GM21447 (cell line): ENCODE data around the gene ARHGEF7.

Source experiments
- ATAC-seq: cut with Tn5 transposase; IDR thresholded peaks from one replicate; pipeline ENCODE4 v1.9.1; 2021; ENCODE audit not compliant: unreplicated experiment

The ARHGEF7 gene

DNA sequence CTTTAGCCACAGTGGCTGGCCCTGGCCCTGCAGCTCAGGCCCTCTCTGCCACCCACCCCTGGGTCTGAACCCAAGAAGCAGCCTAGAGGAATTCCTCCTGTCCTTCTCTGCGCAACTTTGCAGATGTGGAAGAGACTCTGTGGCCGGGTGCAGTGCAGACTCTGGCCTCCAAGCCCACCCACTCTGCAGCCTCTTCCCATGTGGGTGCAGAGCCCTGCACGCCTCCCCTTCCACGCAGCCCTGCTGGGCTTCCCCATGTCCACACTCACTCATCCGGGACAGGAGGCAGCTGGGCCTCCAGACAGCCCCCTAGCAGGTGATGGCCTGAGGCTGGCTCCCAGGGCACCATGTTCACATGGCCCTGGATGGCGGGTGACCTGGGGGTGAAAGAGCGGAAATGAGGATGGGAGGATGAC, 207.8 kb downstream of the ARHGEF7 start:
- no peak for ATAC-seq

DNA sequence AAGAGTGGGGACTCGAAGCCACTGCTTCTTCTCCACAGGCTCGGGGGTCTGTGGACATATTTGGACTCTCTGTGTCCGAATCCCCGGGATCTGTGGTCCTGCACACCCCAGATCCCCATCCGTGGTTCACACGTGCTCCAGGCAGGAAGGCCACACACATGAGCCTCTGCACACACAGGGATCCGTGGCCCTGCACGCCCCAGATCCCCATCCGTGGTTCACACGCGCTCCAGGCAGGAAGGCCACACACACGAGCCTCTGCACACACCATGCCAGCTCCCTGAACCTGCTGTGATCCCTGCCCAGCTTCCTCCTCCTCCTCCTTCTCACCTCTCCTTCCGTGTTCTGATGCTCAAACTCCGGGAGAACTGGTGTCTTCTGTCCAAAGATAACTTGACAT, 208.4 kb downstream of the ARHGEF7 start:
- no peak for ATAC-seq

DNA sequence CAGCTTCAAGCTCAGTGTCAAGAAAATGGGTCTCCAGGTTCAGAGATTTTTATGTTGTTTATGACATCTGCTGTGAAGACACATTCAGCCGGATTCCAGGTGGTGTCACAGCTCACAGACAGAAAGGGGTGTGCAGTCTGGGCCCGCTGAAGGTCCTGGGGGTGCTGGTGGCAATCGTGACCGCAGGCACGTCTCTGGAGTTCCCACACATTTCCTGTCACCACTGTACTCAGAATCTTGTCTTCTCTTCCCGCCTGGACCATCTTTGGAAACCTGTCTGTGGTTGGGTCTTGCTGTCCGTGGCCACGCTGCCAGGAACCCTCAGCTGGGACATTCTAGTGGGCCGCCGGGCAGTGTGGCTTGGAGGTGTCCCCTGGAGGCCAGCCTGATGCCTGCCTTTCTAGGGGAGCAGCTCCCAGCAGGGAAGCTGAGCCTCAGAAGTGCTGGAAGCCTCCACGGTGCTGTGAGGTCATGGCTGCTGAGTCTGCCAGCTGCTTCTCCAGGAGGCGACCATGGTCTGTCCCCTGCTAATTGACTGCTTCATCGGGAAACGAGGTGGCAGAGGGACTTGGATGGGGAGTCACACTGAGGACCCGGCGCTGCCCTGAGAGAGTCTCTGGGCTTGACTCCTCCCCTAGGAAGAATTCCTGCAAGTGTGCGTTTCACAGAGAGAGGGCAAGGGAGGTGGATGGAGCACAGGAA, 209.0 kb downstream of the ARHGEF7 start:
- no peak for ATAC-seq

DNA sequence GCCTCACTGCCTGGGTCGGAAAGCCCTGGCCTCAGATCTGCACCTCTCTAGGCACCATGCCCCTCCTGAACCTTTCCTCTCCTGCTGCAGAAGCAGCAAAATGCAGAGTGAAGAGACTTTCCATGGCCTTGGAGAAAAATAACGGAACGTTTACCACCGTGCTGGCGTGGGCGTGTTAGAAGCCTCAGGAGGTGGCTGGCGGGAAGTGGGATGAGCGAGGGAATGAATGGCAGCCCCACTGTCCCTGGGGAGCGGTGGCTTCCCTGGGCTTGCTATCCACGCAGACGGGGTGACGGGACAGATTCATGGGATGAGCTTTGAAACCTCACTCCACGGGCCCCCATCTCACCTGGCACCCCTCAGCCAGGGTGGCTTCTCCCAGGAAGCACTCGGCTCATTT, 209.6 kb downstream of the ARHGEF7 start:
- no peak for ATAC-seq

DNA sequence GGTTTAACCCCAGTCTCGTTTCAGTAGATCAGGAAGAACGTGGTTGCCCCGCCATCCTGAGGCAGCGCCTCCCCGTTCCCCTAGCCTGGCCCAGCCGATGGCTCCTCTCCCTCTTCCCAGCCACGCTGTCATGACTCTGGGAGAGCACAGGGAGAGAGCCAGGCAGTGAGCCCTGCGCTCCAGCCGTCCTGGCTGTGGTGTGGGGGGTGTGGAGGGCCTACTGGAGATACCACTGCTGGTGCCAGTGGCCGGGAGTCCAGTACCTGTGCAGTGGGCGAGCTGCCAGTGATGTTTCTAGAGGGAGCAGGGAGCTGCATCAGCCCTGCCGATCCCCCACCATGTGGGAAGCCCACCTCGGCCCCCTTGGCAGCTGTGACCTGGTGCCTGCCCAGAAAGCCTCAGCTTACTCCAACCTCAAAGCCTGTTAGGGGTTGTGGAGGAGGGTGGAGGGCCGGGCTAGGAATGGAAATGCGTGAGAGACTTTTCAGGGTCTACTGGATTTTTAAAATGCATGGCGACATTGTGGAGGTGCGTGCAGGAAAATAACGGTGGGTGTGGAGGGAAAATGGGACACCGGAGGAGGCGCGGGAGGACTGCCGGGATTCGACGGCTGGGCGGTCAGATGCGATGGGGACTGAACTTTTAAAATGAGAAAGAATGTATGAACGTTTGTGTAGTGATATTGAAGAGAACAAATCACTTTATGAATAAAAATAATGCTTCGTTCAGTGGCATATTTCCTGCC, 210.2 kb downstream of the ARHGEF7 start:
- no peak for ATAC-seq

DNA sequence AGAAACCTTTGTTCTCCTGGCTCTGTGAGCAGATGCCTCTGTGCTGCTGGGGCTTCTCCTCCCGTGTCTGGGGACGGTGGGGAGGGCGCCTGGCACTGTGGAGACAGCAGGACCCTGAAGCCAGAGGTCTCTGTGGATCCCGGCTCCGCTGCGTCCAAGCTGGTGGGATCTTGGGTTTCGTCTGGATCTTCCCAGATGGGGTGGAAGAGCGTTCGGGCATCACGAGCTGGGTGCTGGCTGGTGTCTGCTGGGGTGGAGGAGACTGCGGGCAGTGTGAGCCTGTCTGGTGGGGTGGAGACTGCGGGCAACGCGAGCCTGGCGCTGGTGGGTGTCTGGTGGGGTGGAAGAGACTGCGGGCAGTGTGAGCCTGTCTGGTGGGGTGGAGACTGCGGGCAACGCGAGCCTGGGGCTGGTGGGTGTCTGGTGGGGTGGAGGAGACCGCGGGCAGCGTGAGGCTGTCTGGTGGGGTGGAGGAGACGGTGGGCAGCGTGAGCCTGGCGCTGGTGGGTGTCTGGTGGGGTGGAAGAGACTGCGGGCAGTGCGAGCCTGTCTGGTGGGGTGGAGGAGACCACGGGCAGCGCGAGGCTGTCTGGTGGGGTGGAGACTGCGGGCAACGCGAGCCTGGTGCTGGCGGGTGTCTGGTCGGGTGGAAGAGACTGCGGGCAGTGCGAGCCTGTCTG, 211.0 kb downstream of the ARHGEF7 start:
- no peak for ATAC-seq

DNA sequence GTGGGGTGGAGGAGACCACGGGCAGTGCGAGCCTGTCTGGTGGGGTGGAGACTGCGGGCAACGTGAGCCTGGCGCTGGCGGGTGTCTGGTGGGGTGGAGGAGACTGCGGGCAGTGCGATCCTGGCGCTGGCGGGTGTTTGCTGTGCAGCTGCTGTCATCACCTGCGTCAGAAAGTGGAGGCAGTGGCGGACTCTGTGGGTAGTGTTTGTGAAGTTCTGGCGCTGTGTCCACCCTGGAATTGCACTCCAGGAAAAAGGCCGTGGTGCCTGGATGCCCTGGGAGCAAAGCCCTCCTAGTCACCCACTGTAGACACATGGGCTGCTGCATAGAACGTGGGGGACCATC, 211.5 kb downstream of the ARHGEF7 start:
- ATAC-seq, result no peak

DNA sequence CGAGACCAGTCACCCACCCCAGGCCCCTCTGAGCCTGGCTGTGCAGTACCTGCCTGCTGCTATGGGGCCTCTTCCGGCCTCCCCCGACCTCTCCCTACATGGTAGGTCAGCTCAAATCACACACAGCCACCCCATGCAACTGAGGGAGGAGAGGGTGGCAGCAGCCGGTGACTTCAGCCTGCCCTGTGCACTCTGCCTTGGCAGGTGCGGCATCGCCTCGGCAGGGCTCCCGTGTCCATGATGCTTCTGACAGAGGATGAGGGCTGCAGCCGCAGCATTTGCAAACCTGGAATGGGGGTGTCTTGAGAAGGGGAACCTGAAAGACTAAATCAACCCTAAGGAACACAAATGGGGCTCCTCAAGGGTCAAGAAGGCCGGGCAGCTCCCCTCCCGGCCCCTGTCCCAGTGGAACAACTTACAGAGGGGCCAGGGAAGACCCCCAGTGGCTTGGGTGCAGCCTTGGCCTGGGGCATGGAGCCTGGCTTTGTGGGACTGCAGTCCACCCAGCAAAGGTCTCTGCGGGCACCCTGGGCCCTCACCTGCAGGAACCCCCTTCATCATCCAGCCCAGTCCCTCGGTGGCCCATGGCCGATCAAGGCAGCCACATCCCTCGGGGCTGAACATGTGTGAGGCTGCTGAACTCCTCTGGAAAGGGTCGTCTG, 212.0 kb downstream of the ARHGEF7 start:
- ATAC-seq, result no peak

DNA sequence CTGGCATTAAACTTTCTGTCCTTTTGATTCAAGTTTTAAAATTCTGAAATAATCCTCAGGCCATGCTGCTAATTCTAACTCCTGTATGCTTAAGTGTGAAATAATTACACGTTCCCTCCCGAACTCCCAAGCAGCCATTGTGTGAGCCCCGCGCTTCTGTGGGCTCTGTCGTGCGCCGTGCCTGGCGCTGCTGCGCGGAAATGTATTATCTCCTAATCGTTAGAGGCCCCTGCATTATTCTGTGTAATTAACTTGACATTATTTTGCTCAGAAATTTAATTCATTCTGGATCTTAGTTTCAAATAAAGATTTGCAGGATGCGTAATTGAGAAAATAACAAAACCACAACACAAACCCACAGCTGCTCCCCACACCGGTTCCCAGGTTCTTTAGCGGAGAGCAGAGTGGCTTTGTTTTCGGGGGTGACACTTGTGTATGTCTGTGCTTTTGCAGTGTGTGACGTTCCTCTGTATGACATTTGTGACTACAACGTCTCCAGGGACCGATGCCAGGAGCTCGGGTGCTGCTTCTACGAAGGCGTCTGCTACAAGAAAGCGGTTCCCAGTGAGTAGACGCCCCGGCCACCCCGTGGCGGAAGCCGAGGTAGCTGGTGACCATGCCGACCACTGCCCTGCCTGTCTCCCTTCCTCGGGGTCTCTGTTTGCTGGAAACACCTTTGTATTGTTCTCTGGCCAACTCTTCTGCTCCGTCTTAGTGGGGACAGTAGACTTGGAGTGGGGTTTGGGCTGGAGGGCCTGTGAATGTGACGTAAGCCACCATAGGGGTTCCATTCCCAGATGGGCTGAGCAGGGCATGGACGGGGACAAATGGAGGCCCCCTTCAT, 212.8 kb downstream of the ARHGEF7 start:
- no peak for ATAC-seq

DNA sequence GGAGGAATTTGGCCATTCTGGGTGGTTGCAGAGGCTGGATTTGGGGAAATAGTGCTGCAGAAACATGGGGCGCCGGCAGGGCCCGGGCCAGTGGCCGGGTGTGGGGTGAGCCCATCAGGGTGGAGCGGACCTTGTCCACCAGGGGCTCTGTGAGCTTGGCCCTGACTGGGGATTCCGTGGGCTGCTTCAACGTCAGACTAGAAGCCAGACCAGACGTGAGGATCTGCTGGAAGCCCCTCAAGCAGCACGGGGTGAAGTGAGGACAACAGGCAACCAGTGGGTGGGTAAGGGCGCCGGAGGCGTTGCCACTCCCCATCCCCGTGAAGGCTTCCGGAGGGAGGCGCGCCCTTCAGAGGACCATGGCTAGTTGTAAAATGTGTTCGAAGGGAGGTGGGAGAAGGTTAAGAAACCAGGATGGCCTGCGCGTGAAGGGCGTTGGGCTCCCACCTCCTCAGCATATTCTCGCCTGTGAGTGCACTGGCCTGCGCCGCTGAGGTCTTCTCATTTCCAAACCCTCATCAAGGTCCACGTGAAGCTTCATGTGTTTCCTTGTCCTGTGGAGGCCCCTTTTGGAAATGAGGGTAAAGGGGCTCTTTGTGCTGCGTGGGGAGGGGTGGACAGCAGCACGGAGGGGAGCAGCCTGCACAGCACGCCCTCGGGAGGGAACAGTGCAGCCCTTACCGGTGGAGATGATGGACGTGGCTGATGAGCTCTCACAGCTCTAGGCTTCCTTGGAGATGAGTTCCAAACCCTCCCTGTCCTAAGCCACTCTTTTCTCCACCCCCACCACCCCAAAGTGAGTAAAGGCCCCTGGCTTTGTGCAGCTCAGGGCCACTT, 213.7 kb downstream of the ARHGEF7 start:
- no peak for ATAC-seq

DNA sequence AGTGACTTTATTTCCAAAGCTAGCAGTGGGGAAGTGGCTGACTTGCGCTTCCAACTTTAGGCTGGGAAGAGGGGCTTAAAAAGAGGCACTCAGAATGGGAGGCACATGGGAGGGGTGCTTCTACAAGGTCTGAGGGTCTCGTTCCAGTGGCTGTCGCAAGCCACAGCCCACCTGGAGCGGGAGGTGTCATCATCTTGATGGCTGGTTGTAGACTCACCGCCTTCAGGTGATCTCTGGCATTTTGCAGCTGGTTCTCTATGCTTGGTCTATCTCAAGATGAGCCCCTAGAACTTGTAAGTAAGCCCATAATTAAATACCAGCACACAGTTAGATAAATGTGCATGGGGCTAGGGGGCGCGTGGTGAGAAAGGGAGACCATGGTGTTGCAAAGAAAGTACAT, 214.5 kb downstream of the ARHGEF7 start:
- no peak for ATAC-seq

DNA sequence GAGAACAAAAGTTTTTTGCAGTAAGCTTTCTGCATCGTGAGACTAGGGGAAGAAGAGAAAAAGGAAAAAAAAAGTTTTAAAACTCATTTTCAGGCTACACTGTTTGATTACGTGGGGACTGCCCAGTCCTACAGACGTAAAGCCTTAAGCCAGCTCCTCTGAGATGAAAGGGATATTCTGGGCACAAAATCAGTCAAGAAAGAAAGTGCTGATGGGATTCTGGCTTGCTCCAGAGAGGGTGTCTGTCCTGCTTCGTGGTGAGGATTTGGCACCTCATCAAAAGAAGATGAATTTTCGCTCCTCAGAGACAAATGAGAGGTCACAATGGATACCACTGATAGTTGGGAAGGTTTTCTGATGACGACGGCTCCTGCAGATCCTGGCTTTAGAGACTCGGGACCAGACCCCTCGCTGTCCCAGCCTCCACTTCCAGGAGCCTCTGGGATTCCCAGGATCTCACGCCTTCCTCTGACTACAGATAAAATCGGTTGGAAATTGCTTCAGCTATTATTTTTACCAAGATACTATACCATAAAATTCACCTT, 215.0 kb downstream of the ARHGEF7 start:
- ATAC-seq, result no peak

DNA sequence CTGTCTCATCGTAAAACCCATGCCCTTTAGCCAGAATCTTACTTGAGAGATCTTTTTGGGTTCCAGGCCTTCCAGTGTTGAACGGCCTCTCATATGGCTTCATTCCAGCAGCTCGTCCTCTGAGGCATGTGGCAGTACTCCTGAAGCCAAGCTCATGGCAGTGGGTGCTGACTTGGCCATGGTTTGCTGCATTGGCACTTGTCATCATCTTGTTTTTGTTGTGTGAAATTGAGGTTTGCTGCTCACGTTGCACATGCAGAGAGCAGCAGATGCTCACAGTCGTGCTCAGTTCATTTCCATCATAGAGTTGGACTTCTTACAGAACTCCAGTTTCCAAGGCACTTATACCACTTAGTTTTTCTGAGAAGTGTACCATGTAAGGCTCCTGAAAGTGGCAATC, 220.2 kb downstream of the ARHGEF7 start:
- ATAC-seq, result no peak

DNA sequence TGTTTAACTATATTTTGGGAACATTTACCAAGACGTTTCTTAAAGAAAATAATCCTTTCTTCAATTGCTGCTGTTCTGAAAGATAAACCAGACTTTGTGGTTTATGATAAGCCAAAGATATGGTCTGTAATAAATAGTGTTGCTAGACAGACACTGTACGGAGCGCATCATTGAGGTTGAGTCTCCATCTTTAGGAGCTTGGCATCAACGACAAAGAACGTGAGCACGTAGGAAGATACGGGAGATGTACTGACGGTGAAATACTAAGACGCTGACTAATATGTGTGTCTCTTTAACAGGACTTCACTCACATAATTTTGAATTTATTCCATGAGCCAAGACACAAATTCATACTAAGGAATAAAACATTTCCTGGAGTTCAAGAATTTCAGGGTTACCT, 221.6 kb downstream of the ARHGEF7 start:
- ATAC-seq, result no peak

DNA sequence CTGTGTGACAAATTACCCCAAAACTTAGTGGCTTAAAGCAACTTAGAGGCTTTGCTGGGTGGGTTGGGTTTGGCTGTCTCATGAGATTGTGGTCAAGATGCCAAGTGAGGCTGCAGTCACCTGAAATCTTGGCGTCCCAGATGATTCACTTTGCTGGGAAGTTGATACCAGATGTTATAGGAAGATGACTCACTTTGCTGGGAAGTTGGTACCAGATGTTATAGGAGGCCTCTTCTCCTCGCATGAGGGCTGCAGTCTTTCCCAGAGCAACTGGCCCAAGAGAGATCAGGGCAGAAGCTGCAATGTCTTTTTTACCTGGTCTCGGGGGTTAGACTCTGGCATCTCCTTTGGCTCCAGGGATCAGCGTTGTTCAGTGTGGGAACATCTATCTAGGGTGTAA, 222.1 kb downstream of the ARHGEF7 start:
- no peak for ATAC-seq

DNA sequence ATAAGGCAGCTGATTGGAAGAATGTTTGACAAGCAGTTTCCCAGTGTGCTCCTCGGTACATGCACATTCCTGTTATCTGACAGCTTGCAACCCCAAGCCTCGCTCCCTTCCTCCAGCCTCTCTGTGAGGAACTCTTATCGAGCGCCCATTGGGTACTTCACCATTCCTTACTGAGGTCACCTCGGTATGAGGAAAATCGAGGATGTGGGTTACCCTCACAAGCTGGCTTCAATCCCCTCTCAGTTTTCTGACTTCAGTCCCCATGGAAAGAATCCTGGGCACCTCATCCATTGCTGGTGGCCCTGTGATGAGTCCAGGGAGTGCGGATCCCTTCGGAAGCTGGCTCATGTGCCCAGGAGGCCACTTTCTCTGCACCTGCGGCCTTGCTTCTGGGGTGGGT, 222.6 kb downstream of the ARHGEF7 start:
- no peak for ATAC-seq

DNA sequence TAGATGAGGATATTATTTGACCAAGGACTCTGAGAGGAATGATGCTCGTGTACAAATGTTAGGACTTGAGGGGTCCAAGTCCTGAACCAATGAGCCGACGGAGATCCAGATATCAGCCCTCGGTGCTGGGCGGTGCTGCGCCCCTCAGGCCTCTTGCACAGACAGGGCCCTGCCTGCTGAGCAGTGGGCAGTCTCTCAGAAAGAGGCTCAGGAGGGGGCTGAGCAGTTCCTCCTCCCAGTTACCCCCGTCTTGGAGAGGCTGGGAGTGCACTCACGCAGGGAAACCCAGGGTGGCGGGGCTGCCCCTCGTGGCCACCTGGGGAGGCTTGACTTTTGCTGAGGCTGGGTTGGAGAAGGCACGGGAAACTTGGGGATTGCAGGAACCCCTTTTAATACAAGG, 223.7 kb downstream of the ARHGEF7 start:
- no peak for ATAC-seq

DNA sequence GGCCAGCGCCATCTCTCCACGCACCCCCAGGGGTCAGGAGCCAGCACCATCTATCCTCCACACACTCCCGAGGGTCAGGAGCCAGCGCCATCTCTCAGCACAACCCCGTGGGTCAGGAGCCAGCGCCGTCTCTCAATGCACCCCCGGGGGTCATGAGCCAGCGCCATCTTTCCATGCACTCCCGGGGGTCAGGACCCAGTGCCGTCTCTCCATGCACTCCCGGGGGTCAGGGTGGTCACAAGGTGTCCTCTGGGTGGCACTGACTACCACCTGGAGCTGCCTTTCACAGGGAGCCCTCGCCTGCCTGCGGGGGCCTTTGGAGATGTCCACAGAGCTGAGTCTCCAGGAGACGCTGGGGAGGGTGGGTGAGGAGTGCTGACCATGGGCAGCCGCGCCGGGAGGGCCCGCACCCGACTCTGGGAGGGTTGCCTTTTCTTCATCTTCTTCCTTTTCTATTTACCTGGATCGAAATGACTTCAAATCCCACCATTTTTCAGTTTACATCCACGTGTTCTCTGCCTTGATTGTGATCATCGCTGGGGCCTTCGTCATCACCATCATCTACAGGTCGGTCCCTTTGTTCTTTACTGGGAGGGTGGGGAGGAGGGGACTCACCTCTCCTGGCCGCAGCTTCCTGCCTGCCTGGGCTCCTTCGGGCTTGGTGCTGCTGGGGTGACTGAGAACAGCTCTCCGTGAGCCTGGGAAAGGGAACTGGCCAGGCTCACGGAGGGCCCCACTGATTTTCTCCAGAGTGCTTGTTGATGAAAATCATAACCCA, 224.4 kb downstream of the ARHGEF7 start:
- ATAC-seq, result no peak

DNA sequence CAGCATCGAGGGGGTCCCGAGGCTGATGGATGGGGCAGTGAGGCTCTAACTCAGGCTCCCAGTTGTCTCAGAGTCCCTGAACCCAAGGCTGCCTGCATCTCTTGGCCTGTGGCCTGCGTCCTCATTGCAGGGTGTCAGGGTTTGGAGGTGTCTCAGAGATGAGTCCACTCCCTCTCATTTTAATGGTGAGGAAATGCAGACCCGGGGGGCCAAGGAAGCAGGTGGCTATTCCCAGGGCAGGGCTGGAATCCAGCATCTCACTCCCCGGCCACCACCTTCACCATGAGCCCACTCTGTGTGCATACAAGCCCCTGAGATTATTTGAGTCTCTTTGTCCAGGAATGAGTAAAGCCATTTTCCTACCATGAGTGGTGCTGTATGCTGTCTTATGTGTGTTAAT, 226.8 kb downstream of the ARHGEF7 start:
- no peak for ATAC-seq
